ENCODE results near the gene FUZ. TPM values are rescaled to one million over a fixed set of nuclear protein-coding genes. Genes with fewer than 3 reads are reported as not detected.

The FUZ gene
- total RNA-seq, 3 donors from 2014 or later (not counting 1 experiment from before 2014, with no cell fraction given) = 17.7 to 33.1 (median 20.6) TPM

DNA sequence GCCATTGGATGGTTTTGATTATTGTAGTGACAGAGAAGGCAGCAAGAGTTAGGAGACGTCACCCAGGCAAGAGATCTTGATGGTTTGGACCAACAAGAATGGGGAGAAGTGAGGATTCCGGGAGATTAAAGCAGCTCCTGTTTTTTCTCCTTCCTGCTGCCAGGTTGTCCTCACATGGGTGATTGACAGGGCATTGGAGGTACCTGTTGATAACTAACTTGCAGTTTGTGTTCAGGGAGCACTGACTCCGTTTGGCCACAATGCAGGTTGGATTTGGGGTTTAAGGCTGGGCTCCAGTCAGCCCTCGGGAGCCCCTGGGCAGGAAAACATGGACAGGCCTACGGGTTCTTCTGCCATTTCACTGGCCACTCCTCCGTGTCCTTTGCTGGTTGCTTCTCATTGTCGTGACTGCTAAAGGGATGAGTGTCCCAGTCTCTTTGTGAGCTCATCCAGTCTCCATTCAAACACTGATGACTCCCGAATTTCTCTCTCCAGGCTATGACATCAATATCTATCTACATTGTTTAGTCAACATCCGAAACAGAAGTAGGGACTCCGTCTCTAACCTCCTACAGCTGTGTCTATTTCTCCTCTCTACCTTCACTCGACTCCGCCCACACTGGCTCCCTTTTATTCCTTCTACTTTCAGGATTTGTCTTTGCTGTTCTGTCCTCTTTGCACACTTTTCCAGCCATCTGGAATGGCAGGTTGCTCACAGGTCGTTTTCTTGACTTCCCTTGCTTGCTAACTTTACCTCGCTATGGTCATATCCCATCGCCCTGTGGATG, 36.5 kb upstream of the FUZ start:
- ATAC-seq = no peak
- WGBS (ENCODE audit: insufficient coverage) = 92% methylated on average over 15 of the region's 15 CpGs
- no peak overlapping the region for H3K4me3 ChIP-seq (ENCODE audit: low read length)
- H3K27ac ChIP-seq (ENCODE audit: low read length) = no peak overlapping the region
- H3K9me3 ChIP-seq (ENCODE audit: control insufficient read depth, insufficient read depth, low read length) = no peaks in the 10 kb centered on the region
- H3K4me1 ChIP-seq (ENCODE audit: control insufficient read depth, insufficient read depth, low read length) = peaks cover 31% of the 10 kb centered on the region
- peak overlapping the region; percentile 93 for H3K4me3 Mint-ChIP-seq
- no peaks in the 10 kb centered on the region for H3K36me3 ChIP-seq (ENCODE audit: control insufficient read depth, insufficient read depth, low read length)
- peak overlapping the region; percentile 86 to 95 for H3K27ac Mint-ChIP-seq
- H3K4me1 Mint-ChIP-seq = peaks cover 30 to 33% of the 10 kb centered on the region in 2 donors
- H3K27me3 Mint-ChIP-seq (ENCODE audit: low read depth in 2 of 2) = no peaks in the 10 kb centered on the region
- DNase-seq = peak in 1 of 2 donors; percentile 23
- H3K9me3 Mint-ChIP-seq = no peaks in the 10 kb centered on the region
- intact Hi-C loops (cut with micrococcal nuclease) = loop anchor here (1.0 to 2.0 kb wide), 2 partner anchors 31 to 83 kb away; partner anchors contain the start of gene MED25
- no peak for TF ChIP-seq CTCF (IDR thresholded peaks at IDR 0.05)
- H3K27me3 ChIP-seq (ENCODE audit: control insufficient read depth, insufficient read depth, low read length) = no peaks in the 10 kb centered on the region
- no peaks in the 10 kb centered on the region for H3K36me3 Mint-ChIP-seq

- H3K9me3 Mint-ChIP-seq = no peaks in the 10 kb centered on the region
- H3K27me3 Mint-ChIP-seq (ENCODE audit: low read depth in 2 of 2) = no peaks in the 10 kb centered on the region
- Histone ChIP-seq H3K9me3 (ENCODE audit: control insufficient read depth, insufficient read depth, low read length) (no peaks in the 10 kb centered on the region), H3K27ac (ENCODE audit: low read length) (no peak overlapping the region), H3K36me3 (ENCODE audit: control insufficient read depth, insufficient read depth, low read length) (no peaks in the 10 kb centered on the region), H3K4me1 (ENCODE audit: control insufficient read depth, insufficient read depth, low read length) (peaks cover 38% of the 10 kb centered on the region), H3K4me3 (ENCODE audit: low read length) (no peak overlapping the region), H3K27me3 (ENCODE audit: control insufficient read depth, insufficient read depth, low read length) (no peaks in the 10 kb centered on the region)
- ATAC-seq (no peak), DNase-seq (no peak)
- H3K4me3 Mint-ChIP-seq = peak overlapping the region; percentile 68
- 93% methylated on average over 3 of the region's 3 CpGs for WGBS (ENCODE audit: insufficient coverage)
- intact Hi-C loops (cut with micrococcal nuclease) = no loop called here
- H3K36me3 Mint-ChIP-seq = no peaks in the 10 kb centered on the region
- H3K27ac Mint-ChIP-seq = peak overlapping the region; percentile 33 to 38
- TF ChIP-seq CTCF (IDR thresholded peaks at IDR 0.05) = no peak
- peaks cover 30 to 33% of the 10 kb centered on the region in 2 donors for H3K4me1 Mint-ChIP-seq
These were observed 35.8 kb upstream of the FUZ start for GRCh38 chr19:49848938-49849337.

DNA sequence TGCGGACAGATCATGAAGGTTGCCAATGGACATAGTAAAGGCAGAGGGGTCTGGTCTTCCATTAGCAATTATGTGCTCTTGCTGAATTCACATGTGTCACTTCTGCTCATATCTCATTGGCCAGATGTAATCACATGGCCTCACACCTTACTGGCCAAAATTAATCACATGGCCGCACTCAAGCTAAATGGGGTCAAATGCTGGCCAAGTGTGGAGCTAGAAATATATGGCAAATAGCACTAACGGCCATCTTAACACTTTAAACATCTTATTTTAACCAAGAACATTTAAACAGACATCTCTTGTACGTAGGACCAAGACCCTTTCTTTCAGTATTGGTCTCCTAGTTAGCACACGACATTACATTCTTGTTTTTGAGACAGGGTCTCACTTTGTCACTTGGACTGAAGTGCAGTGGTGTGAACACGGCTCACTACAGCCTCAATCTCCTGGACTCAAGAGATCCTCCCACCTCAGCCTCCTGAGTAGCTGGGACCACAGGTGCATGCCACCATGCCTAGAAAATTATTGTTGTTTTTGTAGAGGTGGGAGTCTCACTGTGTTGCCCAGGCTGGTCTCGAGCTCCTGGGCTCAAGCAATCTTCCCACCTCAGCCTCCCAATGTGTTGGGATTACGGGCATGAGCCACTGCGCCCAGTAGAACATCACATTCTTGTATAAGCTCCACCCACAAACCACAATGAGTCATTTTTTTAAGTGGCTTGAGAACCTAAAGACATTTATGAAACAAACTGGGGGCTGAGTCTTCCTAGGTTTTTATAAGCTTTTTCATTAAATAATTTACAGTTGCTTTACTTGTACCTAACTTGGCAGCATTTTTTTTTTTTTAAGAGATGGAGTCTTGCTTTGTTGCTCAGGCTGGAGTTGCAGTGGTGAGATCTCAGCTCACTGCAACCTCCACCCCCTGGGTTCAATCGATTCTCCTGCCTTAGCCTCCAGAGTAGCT, 34.9 kb upstream of the FUZ start:
- peak in 1 of 2 donors; percentile 63 for DNase-seq
- Mint-ChIP-seq H3K36me3 (no peaks in the 10 kb centered on the region), H3K9me3 (no peaks in the 10 kb centered on the region), H3K27me3 (ENCODE audit: low read depth in 2 of 2) (no peaks in the 10 kb centered on the region), H3K4me3 (peak overlapping the region; percentile 50), H3K4me1 (peaks cover 30 to 33% of the 10 kb centered on the region in 2 donors), H3K27ac (peak overlapping the region; percentile 33 to 52)
- Histone ChIP-seq H3K4me3 (ENCODE audit: low read length) (no peak overlapping the region), H3K27me3 (ENCODE audit: control insufficient read depth, insufficient read depth, low read length) (no peaks in the 10 kb centered on the region), H3K36me3 (ENCODE audit: control insufficient read depth, insufficient read depth, low read length) (no peaks in the 10 kb centered on the region), H3K9me3 (ENCODE audit: control insufficient read depth, insufficient read depth, low read length) (no peaks in the 10 kb centered on the region), H3K4me1 (ENCODE audit: control insufficient read depth, insufficient read depth, low read length) (peaks cover 36% of the 10 kb centered on the region), H3K27ac (ENCODE audit: low read length) (no peak overlapping the region)
- ATAC-seq = peak in 1 of 3 donors; percentile 22
- intact Hi-C loops (cut with micrococcal nuclease) = no loop called here
- no peak for TF ChIP-seq CTCF (IDR thresholded peaks at IDR 0.05)
- WGBS (ENCODE audit: insufficient coverage) = 68% methylated on average over 10 of the region's 10 CpGs
